Stimulated activated CD4-positive, alpha-beta T cell treated with anti-CD3 and anti-CD28 coated beads, TNF-alpha, amount 100 ng/mL, for 24 hours (primary cell): ENCODE results near the gene PLEKHA4.
A peak's percentile ranks its signal among the peaks of the same experiment; 100 is the strongest.
"Not testable (repeated sequence)": the region's sequence is repeated elsewhere in the genome, so short reads cannot be mapped to it uniquely, and the experiment has no call there.

Source experiments
- DNase-seq, 3 experiments: peaks; one replicate each; pipeline ENCODE4 v3.0.0-alpha.2; 2020; ENCODE audit warnings: low read depth in 3 of 3

Gene PLEKHA4

DNA sequence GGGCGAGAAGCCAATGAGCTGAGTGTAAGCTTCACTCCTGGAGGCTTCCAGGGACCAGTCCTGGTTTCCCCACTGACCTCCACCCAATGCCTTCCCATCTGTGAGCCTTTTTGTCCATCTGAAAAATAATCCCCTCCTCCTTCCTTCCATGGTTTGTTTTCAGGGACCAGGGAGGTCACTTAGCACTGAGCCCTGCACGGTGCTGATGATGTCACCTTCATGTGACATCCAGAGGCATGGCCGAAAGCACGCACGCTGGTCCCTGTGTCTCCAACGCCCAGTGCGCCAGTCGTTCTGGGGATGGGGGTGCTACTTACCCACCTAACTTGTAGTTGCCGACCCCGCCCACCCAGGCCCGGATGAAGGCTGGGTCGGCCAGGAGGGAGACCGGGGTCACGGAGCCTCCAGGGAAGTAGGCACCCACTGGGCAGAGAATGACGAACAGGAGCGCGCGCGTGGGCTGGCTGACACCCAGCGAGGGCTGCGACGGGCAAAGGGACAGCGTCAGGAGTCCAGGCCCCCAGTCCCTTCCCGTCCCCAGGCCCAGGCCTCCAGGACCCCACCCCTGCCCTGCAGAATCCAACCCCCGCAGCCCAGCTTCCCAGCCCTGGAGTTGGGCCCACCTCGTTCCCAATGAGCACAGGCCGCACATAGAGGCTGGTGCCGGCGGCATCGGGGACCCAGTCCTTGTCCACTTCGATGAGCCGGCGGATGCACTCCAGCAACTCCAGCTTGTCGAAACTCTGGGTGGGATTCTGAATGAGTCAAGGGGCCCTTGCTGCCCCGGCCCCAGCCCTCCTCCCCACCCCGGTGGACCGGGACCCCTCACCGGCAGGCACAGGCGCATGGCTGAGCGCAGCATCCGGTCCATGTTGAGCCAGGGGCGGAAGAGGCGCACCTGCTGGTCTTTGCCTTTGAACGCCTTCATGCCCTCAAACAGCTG, 68.8 kb downstream of the PLEKHA4 start:
- DNase-seq: no peak

DNA sequence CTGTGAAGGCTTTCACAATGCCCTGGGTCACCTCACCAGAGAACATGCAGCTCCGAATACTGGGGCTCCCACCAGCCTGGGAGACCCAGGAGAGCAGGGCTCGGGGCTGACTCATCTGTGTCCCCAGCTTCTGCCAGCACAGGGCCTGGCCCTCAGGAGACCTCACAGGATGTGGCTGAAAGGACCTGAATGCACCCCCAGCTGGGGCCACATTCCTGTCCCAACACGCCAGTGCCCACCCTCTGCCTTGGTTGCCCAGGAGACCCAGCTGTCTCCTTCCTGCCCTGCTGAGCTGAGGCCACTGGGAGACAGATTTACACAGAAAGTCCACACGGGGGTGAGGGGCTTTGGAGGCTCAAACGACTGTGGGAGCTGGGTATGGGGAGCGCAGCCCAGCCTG, 69.5 kb downstream of the PLEKHA4 start:
- no peak for DNase-seq

DNA sequence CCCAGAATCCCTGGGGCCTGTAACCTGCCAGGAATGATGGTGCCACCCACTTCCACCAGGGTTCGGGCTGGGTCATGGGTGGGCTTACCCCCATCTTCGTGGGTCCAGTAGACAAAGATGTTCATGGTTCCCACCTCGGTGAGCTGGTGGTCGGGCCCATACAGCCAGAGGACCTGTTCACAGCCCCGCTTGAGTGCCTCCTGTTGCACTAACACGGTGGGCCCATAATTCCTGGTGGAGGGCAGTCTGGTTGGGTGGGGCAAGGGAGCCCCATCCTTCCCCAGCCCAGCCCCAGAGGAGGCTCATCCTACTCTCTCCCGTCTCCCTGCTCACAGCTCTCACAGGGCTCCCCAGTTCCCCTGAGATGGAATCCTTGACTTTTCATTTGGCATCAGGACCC, 71.3 kb downstream of the PLEKHA4 start:
- no peak for DNase-seq

DNA sequence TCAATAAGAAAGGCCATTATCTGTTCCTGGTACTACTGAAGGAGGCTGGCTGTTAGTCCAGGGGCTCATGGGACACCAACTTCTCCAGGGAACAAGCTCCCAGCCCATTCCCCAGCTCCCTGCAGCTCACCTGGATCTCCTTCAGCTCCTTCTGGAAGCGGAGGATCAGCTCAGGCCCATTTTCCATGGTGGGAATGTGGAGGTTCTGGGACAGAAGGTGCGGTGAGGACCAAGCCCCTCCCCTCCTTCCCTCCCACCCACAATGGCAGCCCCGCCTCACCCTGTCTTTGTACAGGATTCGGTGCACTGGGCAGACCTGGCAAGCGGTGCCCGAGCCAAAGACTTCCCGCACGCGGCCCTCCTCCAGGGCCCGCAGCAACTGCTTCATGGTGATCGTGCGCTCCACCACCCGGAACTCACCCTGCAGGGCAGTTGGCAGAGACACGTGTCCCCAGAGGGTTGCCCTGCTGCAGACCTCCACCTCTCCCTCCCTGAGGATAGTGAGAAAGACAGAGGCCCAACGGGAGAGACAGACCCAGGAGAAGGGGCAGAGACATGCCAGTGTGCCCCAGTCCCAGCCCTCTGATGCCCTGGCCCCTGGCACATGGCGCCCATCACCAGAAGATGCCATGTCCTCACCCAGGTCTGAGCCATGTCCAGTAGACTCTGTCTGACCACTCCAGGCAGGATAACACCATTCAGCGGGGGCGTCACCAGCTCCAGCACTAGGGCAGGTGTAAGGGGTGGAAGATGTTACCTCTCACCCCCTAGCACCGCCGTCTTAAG, 71.9 kb downstream of the PLEKHA4 start:
- no peak for DNase-seq

DNA sequence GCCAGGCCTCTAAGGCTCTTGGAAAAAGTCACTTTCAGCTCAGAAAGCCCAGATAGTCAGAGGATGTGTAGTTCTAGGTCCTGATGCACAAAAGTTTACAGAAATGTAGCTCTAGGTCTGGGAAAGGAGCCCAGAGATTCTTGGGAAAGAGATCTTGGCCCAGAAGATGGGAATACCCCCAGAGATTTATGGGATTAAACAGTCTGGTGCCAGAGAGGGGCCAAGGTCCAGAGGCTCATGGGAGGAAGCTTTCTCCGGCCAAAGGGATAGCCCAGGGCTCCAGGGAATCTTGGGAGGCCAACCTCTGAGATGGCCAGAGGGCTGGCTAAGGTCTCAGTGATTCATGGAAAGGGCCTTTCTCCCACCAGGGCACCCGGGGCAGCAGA, 72.7 kb downstream of the PLEKHA4 start:
- no peak for DNase-seq

DNA sequence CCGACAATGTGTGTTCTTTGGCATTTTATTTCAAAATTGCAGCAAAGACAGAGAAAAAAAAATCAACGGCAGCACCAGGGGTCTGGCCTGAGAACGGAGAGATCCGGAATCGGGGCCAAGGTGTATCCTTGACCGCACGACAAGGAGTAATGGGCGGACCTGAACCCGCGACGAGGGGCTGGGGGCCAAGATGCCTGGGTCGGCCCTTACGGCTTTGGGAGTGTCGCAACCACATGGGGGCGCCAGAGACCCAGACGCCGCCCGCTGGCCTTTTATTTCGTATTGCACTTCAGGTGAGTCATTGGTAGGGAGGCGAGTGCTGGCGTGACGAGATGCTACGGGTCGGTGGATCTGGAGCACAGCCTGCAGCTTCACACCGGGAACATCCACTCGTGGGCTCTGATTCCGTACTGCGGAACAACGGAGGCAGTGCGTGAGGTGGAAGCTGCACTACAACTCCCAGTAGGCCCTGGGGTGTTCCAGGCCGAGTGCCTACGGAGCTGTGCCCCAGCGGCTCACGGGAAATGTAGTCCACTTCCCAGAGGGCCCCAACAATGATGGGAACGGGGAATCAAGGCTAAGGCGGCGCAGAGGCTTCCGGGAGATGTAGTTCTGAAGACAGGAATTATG, 73.2 kb downstream of the PLEKHA4 start:
- peak; percentile 67 to 81 (median 74) for DNase-seq

DNA sequence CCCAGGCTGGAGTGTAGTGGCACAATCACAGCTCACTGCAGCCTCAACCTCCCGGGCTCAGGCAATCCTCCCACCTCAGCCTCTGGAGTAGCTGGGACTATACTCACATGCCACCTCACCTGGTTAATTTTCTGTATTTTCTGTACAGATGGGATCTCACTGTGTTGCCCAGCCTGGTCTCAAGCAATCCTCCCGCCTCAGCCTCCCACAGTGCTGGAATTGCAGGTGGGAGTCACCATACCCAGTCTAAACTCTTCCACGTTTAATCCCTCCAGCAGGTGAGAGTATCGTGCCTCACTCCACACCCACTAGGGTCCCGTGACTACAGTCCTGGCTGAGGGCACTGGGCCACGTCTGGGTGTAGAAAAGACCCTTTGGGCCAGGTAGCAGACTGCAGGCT, 74.1 kb downstream of the PLEKHA4 start:
- no peak for DNase-seq

DNA sequence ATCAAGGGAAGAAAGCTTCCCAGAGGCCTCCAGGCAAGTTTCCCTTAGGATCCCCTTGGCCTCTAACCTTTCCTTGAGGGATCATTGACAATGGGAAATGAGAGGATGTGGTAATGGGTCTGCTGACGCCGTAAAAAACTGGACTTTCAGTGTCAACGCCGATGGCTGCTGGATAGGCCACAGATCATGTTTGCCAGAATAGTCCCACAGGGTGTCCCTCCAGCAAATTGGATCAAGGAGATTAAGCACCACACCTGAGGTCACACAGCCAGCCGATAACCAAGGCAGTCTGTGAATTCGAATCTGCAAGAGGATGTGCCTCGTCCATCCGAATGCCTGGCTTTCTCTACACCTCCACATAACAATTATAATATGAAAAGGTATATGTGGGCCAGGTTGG, 75.1 kb downstream of the PLEKHA4 start:
- DNase-seq: no peak

DNA sequence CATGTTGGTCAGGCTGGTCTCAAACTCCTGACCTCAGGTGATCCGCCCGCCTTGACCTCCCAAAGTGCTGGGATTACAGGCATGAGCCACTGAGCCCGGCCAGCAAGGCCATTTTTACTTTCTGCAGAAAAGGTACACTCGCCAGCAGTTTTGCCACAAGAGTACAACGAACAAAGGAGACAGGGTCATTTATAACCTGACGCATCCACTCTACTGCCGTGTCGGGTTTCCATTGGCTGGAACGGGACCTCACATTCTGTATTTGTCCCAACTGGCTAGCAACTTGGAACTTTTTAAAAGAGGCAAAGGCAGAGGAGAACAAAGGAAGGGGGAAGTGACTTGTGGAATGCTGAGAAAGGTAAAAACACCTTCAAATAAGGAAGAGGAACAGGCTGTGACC, 81.1 kb downstream of the PLEKHA4 start:
- not testable (repeated sequence) for DNase-seq
